Endothelial cell (in vitro differentiated cells): ENCODE data around the gene SYT6. TPM values are rescaled to one million over a fixed set of nuclear protein-coding genes. Genes with fewer than 3 reads are reported as not detected.

ENCODE experiments used
- DNase-seq: peaks from one replicate; pipeline ENCODE4 v3.0.0; 2021; ENCODE audit warnings: low spot score
- H3K27ac Mint-ChIP-seq: one replicate; pipeline ENCODE4 v1.8.0; 2021; ENCODE audit warnings: mixed read lengths, inconsistent platforms; ENCODE audit not compliant: unreplicated experiment
- H3K27me3 Mint-ChIP-seq: one replicate; pipeline ENCODE4 v1.8.0; 2021; ENCODE audit warnings: mild to moderate bottlenecking, moderate library complexity, mixed read lengths, inconsistent platforms; ENCODE audit not compliant: unreplicated experiment
- H3K36me3 Mint-ChIP-seq: one replicate; pipeline ENCODE4 v1.8.0; 2021; ENCODE audit warnings: mild to moderate bottlenecking, low read depth, mixed read lengths, inconsistent platforms; ENCODE audit not compliant: unreplicated experiment
- H3K4me1 Mint-ChIP-seq: one replicate; pipeline ENCODE4 v1.8.0; 2021; ENCODE audit warnings: mild to moderate bottlenecking, mixed read lengths, inconsistent platforms; ENCODE audit not compliant: unreplicated experiment
- H3K4me3 Mint-ChIP-seq: one replicate; pipeline ENCODE4 v1.8.0; 2021; ENCODE audit warnings: mild to moderate bottlenecking, mixed read lengths, inconsistent platforms; ENCODE audit not compliant: unreplicated experiment
- H3K9me3 Mint-ChIP-seq: one replicate; pipeline ENCODE4 v1.8.0; 2021; ENCODE audit warnings: mixed read lengths, inconsistent platforms; ENCODE audit not compliant: unreplicated experiment
- CTCF ChIP-seq: fragments of 200-600 bp; sonication (generic); IDR thresholded peaks from one replicate; pipeline ENCODE4 v1.5.0; 2021; ENCODE audit warnings: antibody characterized with exemption; ENCODE audit not compliant: unreplicated experiment
- total RNA-seq: library from RNA; stranded (reverse); fragmentation: NEBNext Ultra II Directional; extraction: Animal tissue kit (Norgen Biotek cat#: 25700); gene quantifications from one replicate; pipeline ENCODE4 v1.2.1, GENCODE V29; 2021; ENCODE audit not compliant: unreplicated experiment

SYT6 gene
- total RNA-seq, 1 donor from 2014 or later, result 2.1 TPM

DNA sequence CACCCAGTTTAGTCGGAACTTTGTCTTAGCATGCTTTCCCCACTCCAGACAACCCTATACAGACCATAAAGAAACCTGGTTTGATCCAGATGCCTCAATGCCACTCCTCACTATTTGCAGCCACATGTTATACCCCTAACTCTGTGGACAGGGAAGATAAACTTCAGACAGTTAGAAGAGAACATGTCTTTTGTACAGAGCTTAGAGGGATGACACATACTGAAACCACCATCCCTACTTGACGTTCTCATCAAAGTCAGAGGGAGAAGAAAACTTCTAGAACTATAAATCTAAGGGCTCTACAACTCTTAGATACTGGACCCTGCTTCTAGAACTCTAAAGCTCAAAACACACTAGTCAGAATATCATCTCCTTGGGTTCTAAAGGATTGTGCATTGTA is 3.7 kb downstream of the SYT6 start:
- Mint-ChIP-seq H3K27ac (no peak overlapping the region), H3K9me3 (no peaks in the 10 kb centered on the region), H3K27me3 (peaks cover 14% of the 10 kb centered on the region), H3K4me3 (no peak overlapping the region), H3K4me1 (peaks cover 10% of the 10 kb centered on the region), H3K36me3 (peaks cover 13% of the 10 kb centered on the region)
- no peak for DNase-seq
- no peak for TF ChIP-seq CTCF

GRCh38 chr1:114149211-114149610 is 4.5 kb downstream of the SYT6 start:
- no peak for TF ChIP-seq CTCF
- Mint-ChIP-seq H3K4me1 (peaks cover 9% of the 10 kb centered on the region), H3K4me3 (peak overlapping the region; percentile 7), H3K9me3 (no peaks in the 10 kb centered on the region), H3K27ac (no peak overlapping the region), H3K36me3 (peaks cover 11% of the 10 kb centered on the region), H3K27me3 (peaks cover 8% of the 10 kb centered on the region)
- no peak for DNase-seq

- Mint-ChIP-seq H3K27me3 (no peaks in the 10 kb centered on the region), H3K4me1 (no peaks in the 10 kb centered on the region), H3K4me3 (no peak overlapping the region), H3K27ac (no peak overlapping the region), H3K9me3 (no peaks in the 10 kb centered on the region), H3K36me3 (peaks cover 4% of the 10 kb centered on the region)
- TF ChIP-seq CTCF, result no peak
- no peak for DNase-seq
These were observed 8.0 kb downstream of the SYT6 start for GRCh38 chr1:114145504-114146151.

DNA sequence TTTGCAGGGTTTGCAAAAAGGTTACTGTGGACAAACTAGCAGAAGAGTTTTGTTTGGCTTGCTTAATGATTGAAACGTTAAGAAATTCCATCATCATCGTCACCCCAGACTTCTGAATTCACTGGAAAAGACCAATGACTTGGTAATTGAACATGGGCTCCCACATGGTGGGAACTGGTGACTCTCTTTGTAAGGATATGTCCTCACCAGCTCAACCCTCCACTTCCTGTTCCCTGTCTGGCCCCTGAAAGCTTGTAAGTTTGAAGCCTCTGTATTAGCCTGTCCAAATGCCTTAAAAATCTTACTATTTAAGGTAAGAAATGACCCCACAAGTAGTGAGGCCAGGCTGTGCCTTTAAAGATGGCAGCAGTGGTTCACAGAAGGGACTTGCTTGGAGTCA is 9.7 kb downstream of the SYT6 start:
- H3K27ac Mint-ChIP-seq, result no peak overlapping the region
- no peak overlapping the region for H3K4me3 Mint-ChIP-seq
- no peak for DNase-seq
- no peaks in the 10 kb centered on the region for H3K4me1 Mint-ChIP-seq
- peaks cover 4% of the 10 kb centered on the region for H3K36me3 Mint-ChIP-seq
- no peaks in the 10 kb centered on the region for H3K27me3 Mint-ChIP-seq
- TF ChIP-seq CTCF, result no peak
- H3K9me3 Mint-ChIP-seq, result no peaks in the 10 kb centered on the region

DNA sequence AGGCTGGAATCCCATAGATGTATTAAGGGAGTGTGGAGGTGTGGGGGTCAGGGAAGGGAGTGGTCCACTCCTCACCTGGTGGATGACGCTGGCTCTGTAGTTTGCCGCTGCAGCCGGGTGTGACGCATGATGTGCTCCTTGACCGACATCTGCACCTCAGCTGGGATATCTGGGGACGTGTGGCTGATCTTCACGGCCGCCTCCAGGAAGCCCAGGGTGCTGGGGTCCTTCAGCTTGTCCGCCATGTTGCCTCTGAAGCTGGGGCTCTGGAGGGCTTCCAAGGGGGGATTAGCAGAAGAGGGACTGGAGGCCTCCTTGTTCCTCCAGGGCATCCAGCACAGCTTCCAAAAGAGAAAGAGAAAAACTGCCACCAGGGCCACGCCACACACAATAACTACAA is 14.1 kb downstream of the SYT6 start:
- Mint-ChIP-seq H3K4me3 (no peak overlapping the region), H3K9me3 (no peaks in the 10 kb centered on the region), H3K4me1 (no peaks in the 10 kb centered on the region), H3K27me3 (peaks cover 2% of the 10 kb centered on the region), H3K36me3 (peaks cover 11% of the 10 kb centered on the region), H3K27ac (no peak overlapping the region)
- DNase-seq, result no peak
- TF ChIP-seq CTCF, result no peak
